Activated effector memory CD4-positive, alpha-beta T cell treated with anti-CD3 and anti-CD28 coated beads, Interleukin-2, amount 50 U/mL, for 16 hours (primary cell): ENCODE data around the gene IER2.
A peak's percentile ranks its signal among the peaks of the same experiment; 100 is the strongest.

ENCODE experiments used
- DNase-seq: peaks from one replicate; pipeline ENCODE4 v3.0.0-alpha.2; 2020

IER2 gene

DNA sequence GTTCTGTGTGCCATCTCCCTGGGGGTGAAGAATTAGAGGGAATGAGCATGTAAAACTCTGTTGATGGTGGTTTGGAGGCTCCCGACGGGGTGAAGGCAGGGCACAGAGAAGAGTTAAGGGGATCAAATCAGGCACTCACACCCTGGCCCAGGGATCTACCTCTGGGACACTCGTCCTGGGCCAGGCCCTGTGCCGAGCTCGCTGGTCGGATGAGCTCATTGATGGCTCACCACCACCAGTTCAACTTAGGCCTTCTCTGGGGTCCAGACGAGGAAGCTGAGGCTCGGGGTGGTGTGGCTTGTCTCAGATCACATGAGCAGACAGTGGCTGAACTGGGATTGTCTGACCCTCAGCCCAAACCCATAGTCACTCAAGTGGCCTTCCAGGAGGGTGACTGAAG is 30.6 kb upstream of the IER2 start:
- no peak for DNase-seq

DNA sequence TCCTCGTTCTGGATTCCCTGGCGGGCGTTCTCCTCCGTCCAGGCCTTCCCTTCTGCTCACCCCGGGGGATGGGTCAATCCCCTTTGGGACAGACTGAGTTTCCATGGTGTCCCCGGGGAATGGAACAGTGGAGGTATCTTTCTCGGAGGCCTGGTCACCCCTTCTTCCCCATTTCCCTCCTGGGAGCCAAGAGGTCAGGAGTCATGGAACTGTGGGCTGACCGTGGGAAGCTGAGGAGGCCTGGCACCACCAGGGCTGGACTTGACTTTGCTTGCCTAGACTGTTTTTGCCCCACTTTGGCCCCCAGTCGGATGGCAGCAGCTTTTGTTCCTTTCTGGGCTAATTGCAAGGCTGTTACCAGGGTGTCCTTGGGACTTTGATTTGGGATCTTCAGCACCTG is 30.2 kb upstream of the IER2 start:
- no peak for DNase-seq

DNA sequence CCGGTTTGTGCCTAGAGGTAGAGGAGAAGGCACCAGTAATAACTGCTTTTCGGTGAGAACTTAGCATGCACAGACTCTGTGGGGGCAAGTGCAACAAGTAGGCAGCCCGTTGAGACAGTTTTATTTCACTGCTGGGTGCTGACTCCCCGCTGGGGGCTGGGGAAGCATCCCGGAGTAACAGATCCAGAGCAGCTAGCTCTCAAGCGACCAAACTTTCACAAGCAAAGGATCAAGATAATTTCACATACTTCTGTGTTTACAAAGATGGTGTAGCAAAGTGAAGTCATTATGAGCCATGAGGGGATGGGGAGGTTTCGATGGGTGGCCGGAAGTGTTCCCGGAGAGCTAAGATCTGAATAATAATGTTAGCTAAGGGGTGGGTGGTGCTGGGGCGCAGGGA is 29.4 kb upstream of the IER2 start:
- no peak for DNase-seq

DNA sequence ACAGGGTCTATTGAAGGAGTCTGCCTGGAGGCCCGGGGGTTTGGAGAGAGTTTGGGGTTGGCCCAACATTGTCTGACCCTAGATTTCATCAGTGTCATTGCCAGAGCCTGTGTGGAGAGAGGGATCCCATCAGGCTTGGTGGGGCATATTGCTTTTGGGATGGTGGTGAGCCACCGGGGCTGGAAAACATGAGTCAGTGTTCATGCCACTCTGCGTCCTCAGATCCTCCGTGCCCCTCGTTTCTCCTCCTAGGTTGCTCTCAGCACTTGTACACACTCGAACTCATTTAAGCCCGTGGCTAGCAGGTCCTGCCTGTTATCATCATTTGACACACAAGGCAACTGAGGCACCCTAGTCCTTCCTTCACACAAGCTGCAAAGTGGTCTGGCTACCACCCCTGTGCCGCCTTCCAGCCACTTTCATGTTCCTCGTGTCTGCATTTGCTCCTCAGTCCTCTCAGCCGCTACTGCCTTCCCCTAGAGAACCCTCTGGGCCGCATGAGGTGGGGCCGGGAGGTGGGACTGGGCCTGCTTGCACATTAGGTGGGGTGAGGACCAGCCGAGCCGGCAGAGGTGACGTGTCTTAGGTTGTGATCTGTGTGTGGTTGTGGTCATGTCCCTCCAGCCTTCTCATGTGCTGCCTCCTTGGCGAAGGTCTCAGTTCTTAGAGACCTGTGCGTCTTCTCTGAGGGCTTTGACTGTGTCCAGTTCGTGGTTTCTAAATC is 28.5 kb upstream of the IER2 start:
- DNase-seq = no peak

DNA sequence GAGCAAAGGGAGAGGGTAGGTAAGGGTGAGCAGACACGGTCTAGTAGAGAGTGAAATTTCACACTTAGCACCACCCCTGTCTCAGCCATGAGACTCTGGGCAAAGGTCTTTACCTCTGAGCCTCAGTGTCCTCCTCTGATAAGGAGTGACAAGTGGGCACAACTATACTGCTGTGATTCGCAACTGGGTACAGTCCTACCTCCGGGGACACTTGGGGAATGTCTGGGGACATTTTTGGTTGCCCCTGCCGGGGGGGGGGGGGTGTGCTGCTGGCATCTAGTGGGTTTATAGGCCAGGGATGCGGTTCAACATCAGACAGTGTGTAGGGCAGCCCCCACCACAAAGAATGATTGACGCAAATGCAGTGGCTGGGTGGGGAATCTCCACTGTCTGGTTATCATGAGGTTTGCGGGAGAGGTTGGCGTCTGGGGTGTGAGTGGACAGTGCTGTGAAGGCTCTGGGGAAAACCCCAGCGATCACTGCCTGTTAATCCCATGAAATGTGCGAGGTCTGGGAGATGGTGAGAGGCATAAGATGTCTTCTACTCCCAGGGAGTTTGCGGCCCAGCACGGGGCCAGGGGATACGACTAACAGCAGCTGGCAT is 27.8 kb upstream of the IER2 start:
- no peak for DNase-seq

DNA sequence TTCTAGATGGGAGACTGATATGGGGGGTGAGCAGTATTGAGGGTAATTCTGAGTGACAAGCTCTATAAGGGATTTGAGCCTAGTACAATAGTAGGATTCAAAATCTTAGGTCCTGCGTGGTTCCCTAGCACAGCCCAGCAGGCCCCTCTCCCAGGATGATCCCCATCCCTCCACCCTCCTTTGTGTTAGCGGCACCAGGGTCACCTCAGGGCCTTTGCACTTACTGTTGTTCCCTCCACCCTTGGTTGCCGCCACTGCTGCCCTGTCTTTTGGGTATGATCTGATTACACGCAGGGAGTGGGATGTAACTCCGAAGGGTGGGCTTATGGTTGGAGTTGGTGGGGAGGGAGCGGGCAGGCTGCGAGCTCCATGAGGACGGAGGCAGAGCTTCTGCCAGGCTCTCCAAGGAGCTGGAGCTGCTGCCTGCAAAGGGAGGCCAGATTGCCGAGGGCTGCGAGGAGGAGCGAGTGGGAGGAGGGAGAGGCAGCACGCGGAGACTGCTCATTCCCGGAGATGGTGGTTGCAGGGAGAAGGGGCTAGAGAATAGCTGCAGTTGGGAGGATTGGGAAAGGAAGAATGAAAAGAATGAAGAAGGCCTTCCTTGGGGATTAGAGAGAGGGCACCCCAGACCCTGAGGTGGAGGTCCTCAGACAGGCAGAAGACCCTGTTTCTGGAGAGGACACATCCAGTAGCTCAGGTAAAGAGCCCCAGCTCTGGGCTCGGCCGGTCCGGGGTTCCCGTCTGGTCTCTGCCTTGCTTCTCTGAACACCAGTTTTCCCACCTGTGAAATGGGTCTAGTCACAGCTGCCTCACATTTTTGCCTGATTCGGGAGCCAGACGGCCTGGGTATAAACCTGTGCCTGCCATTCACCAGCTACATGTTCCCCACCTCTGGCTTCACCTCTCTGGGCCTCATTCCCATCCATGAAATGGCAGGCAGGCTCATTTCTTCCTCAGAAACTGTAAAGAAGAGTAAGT is 26.9 kb upstream of the IER2 start:
- no peak for DNase-seq

DNA sequence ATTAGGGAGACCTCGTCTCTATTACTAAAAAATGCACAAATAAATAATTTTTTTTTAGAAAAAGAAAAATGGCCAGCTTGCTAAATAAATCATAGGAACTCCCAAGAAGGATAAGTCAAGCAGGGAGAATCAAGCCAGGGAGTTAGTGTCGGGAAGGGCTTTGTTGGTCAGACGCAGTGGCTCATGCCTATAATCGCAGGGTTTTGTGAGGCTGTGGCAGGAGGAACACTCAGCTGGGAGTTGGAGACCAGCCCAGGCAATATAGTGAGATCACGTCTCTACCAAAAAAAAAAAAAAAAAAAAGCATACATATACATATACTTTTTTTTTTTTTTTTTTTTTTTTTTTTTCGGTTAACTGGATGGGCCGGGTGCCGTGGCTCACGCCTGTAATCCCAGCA is 23.2 kb upstream of the IER2 start:
- DNase-seq = no peak

DNA sequence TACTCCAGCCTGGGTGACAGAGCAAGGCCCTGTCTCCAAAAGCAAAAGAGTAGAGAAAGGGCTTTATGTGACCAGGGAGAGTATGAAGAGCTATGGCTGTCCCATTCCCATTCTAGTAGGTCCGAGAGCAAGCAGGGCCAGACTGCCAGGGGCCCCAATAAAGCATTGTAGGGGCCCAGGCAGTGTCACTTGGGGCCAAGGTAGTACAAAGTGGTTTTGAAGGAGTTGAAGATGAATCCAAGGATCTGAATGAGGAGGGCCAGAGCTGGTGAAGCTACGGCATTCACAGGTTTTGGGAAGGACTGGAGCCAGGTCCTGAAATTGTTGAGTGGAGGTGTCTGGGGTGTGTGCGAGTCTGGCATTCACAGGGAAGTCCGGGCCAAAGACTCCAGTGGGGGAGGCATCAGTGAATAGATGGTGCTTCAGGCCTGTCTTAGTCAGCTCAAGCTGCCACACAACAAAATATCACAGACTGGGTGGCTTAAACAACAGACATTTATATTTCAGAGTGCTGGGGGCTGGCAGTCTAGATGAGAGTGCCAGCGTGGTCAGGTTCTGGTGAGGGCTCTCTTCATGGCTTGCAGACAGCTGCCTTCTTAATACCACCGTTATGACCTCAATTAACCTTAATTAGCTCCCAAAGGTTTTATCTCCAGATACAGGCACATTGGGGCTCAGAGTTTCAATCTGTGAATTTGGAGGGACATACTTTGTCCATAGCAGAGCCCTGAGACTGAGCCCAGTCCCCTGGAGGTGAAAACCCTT is 22.2 kb upstream of the IER2 start:
- no peak for DNase-seq

DNA sequence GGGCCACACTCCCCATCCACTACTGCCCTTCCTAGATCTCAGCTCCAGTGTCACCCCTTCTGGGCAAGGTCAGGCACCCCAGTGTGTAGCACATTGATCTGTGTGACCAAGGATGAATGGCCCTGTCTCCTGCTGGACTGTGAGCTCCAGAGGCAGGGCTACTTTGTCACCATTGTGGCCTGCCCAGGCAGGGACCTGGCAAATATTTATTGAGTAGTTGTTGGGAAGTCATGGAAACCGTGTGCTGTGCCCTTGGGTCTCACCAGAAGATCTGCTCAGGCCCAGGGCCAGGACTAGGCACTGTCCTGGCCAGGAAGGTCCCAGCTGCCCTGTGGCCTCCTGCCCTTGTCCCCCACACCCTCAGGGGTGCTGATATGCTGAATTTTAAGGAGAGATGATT is 21.6 kb upstream of the IER2 start:
- DNase-seq = no peak

DNA sequence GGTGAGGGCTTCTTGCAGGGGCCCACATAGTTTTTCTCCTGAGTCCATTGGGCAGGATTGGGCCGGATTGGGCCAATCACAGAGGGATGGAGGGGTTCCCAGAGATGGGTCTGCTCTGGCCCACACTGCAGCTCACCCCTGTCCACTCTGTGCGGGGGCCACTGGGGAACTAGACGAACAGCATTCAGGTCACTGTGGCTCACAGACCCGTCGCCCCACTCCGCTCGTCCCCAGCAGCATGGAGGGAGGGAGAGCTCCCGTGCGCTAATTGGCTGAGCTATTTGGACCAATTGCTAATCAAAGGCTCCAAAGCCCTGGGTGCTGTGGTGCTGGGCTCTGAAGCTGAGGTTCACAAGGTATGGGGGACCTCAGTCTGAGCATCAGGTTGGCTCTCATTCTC is 20.8 kb upstream of the IER2 start:
- no peak for DNase-seq

DNA sequence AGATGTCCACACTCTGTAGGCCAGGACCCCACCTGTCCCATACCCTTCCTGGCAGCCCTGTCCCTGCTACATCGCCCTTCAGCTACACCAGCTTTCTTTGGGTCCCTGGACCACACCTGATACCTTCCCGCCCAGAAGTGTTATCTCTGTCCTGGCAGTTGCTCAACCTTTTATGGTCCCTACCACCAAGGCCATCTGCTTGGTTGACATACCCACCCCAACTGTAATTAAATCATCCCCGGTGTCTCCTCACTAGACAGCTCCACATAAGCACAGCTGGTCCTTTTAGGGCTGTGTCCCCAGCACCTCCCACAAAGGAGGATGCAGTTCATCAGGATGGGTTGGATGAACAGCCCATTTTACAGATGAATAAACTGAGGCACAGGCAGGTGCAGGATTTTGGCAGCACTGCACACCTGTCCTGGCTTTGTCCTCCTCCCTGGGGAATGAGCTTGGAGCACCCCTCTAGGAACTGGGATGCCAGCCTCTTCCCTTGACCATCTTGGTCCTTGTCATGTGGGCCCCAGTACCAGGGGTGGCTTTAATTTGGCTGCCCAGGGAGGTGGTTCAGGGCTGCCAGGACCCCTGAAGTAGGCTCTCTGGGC is 19.2 kb upstream of the IER2 start:
- DNase-seq = no peak

DNA sequence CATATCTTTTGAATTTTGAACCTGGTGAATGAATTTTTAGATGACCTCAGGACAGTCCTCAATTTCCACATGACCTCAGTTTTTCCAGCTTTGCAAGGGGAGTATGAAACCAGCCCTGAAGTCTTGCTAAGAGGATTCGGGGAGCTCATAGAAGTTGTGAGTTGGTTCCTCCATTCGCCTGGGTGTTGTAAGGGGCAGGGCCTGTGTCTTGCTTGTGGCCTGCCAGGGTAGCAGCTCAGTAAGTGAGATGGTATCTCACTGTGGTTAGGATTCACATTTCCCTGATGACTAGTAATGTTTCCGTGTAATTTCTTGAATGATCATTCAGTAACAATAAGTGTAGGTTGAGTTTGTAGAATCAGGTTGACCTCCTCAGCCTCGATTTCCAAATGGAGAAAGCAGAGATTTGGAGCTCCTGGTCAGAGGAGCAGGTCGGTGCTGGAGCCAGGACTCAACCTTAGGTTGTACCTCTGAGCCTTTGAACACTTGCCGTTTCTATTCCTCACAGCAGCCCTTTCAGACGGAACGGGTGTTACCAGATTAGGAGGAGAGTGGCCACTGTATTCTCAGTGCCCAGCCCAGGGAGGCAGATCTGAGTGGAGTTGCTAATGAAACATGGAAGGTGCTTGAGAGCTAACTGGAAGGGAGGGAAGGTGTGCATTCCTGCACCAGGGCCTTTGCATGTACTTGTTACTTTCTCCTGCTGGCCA is 17.6 kb upstream of the IER2 start:
- DNase-seq = peak; percentile 86

DNA sequence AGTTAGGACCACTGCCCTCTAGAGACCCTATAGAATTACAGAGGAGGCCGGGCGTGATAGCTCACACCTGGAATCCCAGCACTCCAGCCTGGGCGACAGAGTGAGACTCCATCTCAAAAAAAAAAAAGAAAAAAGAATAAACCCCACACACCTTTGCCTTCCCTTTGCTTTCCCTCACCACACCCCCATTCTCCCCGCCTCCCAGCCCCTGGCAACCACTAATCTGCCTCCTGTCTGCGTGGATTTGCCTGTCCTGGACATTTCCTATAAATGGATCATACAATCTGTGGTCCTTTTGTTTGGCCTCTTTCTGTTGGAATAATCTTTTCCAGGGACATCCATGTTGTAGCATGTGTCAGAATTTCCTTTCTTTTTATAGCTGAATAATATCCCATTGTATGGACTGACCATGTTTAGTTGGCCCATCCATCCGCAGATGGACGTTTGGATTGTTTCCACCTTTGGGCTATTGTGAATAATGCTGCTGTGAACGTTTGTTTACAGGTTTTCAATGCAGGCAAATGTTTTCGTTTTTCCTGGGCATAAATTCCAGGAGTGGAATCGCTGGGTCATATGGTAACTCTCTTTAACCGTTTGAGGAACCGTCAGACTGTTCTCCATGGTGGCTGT is 16.9 kb upstream of the IER2 start:
- DNase-seq = no peak

DNA sequence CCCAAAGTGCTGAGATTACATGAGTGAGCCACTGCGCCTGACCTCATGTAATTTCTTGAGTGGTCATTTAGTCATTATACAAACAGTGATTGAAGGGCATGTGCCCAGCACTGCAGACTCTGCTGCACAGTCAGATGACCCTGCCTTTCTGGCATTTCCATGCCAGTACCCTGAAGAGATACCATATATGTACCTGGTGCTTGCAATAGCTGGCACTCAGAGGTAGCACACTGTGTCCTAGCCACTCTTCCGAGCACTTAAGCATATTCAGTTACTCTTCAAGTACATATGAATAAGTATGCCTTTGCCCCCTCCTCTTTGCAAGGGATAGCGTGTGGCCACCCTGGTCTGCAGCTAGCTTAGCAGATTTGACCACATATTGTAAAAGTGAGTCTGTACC is 15.6 kb upstream of the IER2 start:
- DNase-seq = no peak

DNA sequence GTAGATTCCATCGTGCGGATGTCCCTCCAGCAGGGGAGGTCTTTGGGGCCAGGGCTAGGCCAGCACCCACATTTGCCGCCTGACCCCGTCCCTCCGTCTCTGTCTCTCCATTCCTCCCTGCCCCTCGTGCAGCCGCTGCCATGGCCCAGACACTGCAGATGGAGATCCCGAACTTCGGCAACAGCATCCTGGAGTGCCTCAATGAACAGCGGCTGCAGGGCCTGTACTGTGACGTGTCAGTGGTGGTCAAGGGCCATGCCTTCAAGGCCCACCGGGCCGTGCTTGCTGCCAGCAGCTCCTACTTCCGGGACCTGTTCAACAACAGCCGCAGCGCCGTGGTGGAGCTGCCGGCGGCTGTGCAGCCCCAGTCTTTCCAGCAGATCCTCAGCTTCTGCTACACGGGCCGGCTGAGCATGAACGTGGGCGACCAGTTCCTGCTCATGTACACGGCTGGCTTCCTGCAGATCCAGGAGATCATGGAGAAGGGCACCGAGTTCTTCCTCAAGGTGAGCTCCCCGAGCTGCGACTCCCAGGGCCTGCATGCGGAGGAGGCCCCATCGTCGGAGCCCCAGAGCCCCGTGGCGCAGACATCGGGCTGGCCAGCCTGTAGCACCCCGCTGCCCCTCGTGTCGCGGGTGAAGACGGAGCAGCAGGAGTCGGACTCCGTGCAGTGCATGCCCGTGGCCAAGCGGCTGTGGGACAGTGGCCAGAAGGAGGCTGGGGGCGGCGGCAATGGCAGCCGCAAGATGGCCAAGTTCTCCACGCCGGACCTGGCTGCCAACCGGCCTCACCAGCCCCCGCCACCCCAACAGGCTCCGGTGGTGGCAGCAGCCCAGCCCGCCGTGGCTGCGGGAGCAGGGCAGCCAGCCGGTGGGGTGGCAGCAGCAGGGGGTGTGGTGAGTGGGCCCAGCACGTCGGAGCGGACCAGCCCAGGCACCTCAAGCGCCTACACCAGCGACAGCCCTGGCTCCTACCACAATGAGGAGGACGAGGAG is 14.8 kb upstream of the IER2 start:
- no peak for DNase-seq

DNA sequence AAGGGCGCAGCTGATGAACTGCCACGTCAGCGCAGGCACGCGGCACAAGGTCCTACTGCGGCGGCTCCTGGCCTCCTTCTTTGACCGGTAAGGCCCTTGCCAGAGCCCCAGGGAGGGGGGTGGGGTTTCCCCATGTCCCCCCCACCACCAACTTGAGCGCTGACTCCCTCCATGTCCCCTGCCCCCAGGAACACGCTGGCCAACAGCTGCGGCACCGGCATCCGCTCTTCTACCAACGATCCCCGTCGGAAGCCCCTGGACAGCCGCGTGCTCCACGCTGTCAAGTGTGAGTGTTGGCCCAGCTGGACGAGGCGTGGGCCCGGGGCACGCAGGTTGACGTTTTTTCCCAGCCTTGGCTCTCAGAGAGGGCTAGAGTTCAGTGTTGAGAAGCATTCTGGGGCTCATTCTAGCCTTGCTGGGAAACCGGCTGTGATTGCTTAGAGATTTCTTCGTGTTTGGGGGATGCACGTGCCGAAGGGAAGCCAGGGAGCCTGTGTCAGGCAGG is 12.9 kb upstream of the IER2 start:
- DNase-seq = no peak

DNA sequence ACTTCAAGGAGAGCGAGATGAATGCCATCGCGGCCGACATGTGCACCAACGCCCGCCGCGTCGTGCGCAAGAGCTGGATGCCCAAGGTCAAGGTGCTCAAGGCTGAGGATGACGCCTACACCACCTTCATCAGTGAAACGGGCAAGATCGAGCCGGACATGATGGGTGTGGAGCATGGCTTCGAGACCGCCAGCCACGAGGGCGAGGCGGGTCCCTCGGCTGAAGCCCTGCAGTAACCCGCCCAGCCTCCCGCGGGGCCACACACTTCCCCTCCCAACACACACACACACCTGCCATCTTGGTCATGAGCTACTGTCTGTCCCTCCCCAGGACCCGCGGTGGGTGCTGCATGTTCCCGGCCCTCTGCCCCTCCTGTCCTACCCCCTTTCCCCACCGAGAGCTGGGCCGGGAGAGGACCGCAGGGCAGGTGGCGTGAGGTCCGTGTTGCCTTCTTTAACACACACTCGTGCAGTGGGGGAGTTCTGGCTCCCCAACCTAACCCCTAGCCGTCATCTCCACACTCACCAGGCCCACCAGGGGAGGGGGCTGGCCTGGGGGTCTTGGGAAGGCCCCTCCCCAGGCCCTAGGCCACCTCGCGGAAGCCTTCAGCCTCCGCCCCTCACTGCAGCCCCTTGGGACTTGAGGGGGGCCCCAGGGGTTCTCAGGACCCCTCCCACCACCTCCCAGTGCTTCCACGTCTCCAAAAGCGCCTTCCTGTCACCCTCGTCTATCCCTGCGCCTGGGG is 11.9 kb upstream of the IER2 start:
- no peak for DNase-seq

DNA sequence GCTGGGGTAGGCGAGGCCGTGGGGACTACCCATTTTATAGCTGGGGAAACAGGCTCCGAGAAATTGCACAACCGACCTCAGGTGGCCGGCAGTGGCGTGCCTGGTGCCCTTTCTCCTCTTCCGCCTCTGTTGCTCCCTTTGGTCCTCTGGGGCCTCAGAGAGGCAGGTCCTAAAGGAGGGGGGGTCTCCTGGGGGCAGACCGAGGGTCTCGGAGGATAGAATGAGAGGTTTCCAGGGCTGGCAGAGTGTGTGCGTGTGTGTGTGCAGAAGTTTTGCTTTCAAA is 11.4 kb upstream of the IER2 start:
- no peak for DNase-seq

DNA sequence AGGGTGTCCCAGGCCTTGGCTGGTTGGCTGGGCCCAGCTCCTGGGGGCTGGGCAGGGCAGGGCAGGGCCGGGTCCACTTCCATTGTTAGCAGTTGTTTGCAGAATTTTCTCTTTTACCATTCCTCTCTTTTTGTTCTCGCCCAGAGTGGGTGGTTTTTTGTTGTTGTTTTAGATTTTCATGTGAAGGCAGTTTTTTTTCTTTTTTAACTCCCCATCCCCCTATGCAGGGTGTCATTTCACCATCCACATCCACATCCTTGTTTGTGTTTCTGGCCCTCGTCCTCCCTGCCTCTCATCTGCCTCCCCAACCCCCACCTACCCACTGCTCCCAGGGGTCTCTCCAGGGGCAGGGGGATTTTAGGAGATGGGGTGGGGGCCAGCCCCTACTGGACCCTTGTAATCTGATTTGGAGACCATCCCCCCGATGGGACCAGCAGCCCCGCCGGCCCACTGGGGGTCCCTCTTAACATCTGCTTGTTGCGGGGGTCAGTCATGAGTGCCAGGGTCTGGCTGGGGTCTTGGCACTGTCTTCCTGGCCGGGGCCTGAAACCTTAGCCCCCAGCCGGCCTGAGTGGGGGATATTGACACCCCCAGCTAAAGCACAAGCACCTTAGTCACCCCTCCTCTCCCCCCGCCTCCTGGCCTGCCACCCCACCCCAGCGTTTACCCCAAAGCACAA is 10.4 kb upstream of the IER2 start:
- no peak for DNase-seq
